GM19438 (cell line): ENCODE results near the gene MDC1.

Source experiments
- ATAC-seq: cut with Tn5 transposase; IDR thresholded peaks from one replicate; pipeline ENCODE4 v1.9.1; 2021; ENCODE audit warnings: low read depth; ENCODE audit not compliant: unreplicated experiment

MDC1 gene

GRCh38 chr6:30705620-30706019 lies 11.5 kb downstream of the MDC1 start:
- no peak for ATAC-seq

- no peak for ATAC-seq
Observed at GRCh38 chr6:30703821-30704220, 13.3 kb downstream of the MDC1 start.

DNA sequence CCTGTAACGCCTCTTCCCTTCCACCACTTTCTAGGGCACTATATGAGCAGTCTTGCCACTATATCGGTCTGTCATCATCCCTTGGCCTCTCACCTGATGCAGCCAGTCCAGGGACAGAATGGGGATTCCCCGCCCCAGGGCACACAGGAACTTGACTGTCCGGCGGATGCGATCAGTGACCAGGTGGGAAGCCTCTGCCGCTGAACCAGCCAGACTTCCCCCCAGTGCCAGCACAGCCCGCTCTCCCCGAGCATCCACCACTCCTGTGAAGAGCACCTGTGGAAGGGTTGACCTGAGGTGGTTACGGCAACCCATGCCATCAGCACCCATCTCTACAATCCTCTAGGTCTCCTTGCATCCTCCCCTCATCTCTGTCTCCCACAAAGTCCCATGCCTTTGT lies 14.1 kb downstream of the MDC1 start:
- no peak for ATAC-seq

DNA sequence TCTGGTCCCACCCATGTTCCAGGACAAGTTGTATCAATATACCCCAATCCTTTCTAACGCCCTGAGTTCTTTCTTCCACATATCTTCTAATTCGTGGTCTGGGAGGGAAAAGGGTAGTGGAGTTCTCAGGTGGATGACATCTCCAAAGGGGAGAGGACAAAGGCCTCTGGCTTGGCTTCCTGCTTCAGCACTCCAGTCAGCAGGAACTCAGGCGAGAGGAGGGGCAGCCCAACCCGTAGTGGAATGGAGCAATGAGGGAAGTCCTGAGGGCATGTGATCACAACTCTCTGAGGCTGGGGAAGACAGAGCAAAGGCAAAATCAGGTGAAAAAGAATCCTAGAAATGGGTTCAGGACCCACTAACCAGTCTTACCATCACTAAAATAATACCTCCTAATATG lies 16.7 kb downstream of the MDC1 start:
- ATAC-seq, result no peak

- ATAC-seq, result no peak
Observed at GRCh38 chr6:30696432-30696831, 20.6 kb downstream of the MDC1 start.

- ATAC-seq, result no peak
Observed at GRCh38 chr6:30691208-30691847, 25.8 kb downstream of the MDC1 start.

DNA sequence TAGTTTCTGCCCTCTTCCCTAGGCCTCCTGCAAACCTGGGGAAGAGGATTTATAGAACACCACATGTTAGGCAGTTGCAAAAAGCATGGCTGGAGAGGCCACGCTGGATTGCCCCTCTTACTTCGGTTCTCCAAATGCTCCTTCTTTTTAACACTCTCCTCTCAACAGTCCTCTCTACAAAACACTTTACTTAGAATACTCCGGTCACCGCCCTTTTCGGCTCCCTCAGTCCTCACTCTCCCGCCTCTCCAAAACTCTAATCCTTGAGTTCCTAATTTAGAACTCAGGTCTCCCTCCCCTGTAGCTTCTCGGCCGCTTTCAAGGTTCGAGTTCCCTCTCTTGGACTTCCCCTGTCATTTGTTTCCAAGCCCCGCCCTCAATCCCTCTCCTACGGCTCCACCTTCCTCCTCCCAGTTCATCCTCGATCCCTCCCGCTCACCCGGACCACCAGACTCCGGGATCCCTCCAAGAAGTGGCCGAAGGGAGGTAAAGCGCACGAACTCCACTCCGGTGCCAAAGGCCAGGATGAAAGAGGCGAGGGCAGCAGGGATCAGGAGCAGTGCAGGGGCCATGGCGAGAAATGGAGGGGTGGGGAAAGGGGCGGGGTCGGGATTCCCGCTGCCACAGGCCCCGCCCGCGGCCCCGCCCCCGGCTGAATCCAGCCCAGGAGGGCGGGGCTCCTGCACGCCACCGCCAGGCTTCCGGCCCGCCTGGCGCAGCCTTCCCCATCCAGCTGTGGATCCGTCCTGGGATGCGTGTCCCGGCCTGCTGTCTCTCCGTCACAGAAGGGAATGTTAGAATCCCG lies 26.5 kb downstream of the MDC1 start, which contains the start of gene NRM:
Gene NRM, minus strand, starts transcription at position 582 of the 805 bp plus-strand sequence. Its CDS starts 10 bp downstream, at position 572.
- ATAC-seq, result peak; percentile 25

- ATAC-seq, result no peak
Observed at GRCh38 chr6:30689985-30690384, 27.1 kb downstream of the MDC1 start.

DNA sequence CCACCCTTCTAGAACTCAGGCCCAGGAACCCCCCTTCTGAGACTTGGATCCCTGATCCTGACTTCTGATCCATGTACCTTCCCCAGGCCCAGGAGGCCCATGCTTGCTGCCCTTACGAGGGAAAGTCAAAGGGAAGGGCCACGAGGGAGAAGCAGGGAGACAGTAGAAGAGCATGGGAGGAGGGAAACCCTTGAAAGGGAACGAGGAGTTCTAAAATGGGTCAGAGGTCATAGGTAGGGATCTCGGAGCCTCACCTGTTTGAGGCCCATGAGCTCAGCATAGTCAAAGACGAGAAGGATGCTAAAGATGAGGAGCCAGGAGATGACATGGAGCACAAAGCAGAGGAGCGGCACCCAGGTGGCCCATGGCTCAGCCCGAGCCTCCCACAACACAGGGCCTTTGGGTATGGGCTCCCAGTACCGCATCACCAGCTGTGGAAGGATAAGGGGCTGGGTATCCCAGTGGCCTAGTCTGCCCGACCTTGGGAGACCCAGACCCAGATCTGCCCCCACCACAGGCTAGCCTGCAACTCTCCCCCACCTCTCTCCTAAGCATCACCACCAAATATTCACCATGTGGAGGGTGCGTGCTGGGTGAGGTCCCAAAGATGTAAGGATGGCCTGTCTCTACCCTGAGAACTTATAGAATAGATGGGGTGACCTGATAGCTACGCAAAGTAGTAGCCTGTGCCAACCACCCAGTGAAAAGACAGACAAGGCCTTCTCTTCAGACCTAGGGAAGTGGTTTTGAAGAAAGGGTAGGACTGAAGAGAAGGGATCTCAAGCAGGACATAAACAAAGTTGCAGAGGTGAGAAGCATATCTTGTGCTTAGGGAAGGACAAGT lies 27.8 kb downstream of the MDC1 start:
- no peak for ATAC-seq

DNA sequence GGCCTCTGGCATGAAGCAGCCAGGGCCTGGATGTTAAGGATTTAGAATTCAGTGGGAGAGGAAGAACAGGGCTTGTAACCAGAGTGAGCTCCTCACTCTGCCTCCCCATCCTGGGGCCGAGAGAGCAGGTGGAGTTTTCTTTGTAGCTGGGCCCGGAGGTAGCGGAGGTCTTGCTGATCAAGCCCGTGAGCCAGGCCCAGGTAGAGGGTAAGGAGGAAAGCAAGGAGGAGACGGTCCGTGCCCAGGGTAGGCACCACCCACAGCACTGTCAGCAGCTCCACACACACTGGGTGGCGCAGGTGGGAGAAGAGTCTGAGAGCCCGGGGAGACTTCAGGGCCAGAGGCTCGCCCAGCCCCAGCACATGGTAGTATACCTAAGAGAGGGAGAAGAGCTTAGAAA lies 28.5 kb downstream of the MDC1 start:
- ATAC-seq, result no peak

DNA sequence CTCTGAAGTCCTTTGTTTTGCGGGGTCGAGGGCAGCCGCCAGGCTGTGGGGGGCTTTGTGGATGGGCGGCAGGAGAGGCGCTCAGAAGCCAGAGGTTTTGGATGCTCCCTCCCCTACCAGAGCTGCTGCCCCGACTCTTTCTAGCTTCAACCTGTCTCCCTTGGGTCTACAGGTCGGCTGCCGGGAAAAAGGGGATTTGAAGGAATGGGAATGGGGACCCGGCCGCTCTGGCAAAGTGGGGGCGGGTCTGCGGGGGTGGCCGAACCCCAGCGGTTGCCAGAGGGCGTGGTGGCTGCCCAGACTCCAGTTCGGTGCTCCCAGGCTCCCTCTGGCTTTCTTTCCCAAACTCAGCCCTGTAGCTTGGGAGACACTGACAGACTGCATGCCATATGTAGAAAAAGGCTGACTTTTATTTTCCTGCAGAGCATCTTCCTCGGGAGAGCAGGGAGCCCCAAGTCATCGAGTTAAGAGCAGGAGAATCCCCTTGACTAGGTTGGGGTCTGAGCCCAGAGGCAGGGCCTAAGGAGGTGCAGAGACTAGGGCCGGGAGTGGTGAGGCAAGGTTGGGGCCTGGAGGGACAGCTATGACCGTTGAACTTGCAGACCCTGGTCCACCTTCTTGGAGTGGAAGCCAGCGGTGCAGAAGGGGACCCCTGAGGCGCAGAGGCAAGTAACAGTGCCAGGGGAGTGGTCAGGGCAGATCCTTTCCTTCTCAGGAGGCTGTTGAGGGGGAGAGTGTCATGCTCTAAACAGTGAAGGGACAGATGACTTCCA lies 29.2 kb downstream of the MDC1 start:
- ATAC-seq, result no peak

- peak; percentile 49 for ATAC-seq
Observed at GRCh38 chr6:30686908-30687658, 30.0 kb downstream of the MDC1 start.

- ATAC-seq, result no peak
Observed at GRCh38 chr6:30686009-30686907, 30.8 kb downstream of the MDC1 start, which contains the start of gene PPP1R18. Gene PPP1R18, minus strand, starts transcription at chr6:30686645. Its CDS starts 627 bp downstream, at chr6:30686018.

- no peak for ATAC-seq
Observed at GRCh38 chr6:30685157-30686008, 31.7 kb downstream of the MDC1 start.

GRCh38 chr6:30684386-30685156 lies 32.5 kb downstream of the MDC1 start:
- no peak for ATAC-seq

DNA sequence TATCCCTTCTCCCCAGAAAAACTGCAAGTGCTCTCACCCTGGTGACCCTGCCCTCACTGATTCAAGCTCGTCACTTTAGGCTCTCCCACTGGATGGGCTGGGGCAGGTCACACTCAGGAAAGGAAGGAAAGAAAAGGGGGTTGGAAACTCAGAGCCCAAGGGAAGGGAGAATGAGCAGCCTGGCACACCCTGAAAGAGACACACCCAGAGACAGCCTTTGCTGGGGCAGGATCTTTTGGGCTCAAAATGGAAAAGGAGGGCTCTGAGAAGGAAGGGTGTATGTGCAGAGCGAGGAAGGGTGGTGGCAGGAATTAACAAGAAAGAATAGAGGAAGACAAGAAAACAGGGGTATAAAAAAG lies 33.1 kb downstream of the MDC1 start:
- no peak for ATAC-seq
